ENCODE data around the gene CTCFL. TPM values are rescaled to one million over a fixed set of nuclear protein-coding genes. Genes with fewer than 3 reads are reported as not detected.

Gene CTCFL
- not detected for total RNA-seq
- not detected for polyA plus RNA-seq
- long read RNA-seq, donor 1, result 0 reads
- long read RNA-seq, donor 2, result 0 reads
- long read RNA-seq, donor 3, result 0 reads
- long read RNA-seq, donor 4, result 0 reads
- long read RNA-seq, donor 5, result 0 reads
- long read RNA-seq, donor 6, result 0 reads
- long read RNA-seq, donor 7, result 0 reads
- long read RNA-seq, donor 8, result 0 reads
- long read RNA-seq, donor 9, result 0 reads
- long read RNA-seq, donor 10, result 0 reads

- H3K9me3 ChIP-seq, result no peaks in the 10 kb centered on the region
- no peaks in the 10 kb centered on the region for H3K27me3 ChIP-seq
- no peak for DNase-seq
- H3K36me3 ChIP-seq, result no peaks in the 10 kb centered on the region
- H3K4me3 ChIP-seq, result no peak within 1 kb of the TSS
- H3K4me1 ChIP-seq, result peaks cover 5 to 19% (median 8%) of the 10 kb centered on the region in 4 donors
- WGBS, 5 donors, result 83 to 93% (median 91%) methylated on average over 14 to 43 of the region's 43 CpGs
- no peak for TF ChIP-seq POLR2AphosphoS5 (IDR thresholded peaks at IDR 0.05)
- TF ChIP-seq CTCF (IDR thresholded peaks at IDR 0.05), result no peak
- TF ChIP-seq POLR2A (IDR thresholded peaks at IDR 0.05), result no peak
- TF ChIP-seq EP300 (IDR thresholded peaks at IDR 0.05), result no peak
- intact Hi-C loops (cut with DNase I; ENCODE audit: low total_unique reads), result no loop called here
- H3K27ac ChIP-seq, result no peak within 1 kb of the TSS
Measured at GRCh38 chr20:57524511-57525176, at the start of gene CTCFL. Gene CTCFL (minus strand): TSS chr20:57525140. CDS start chr20:57524205, 935 bp downstream.

- TF ChIP-seq CTCF (IDR thresholded peaks at IDR 0.05) (no peak), EP300 (IDR thresholded peaks at IDR 0.05) (no peak), POLR2AphosphoS5 (IDR thresholded peaks at IDR 0.05) (no peak), POLR2A (IDR thresholded peaks at IDR 0.05) (no peak)
- intact Hi-C loops (cut with DNase I; ENCODE audit: low total_unique reads), result no loop called here
- Histone ChIP-seq H3K4me3 (no peak overlapping the region), H3K27ac (no peak overlapping the region), H3K27me3 (peaks cover 0 to 35% (median 19%) of the 10 kb centered on the region in 3 donors), H3K4me1 (no peaks in the 10 kb centered on the region), H3K9me3 (no peaks in the 10 kb centered on the region), H3K36me3 (no peaks in the 10 kb centered on the region)
- WGBS, 5 donors, result 44 to 70% (median 65%) methylated on average over 5 of the region's 5 CpGs
- DNase-seq, result no peak
Measured at GRCh38 chr20:57573894-57574293, 49.0 kb upstream of the CTCFL start.

- intact Hi-C loops (cut with DNase I; ENCODE audit: low total_unique reads), result no loop called here
- no peaks in the 10 kb centered on the region for H3K36me3 ChIP-seq
- peaks cover 0 to 35% (median 20%) of the 10 kb centered on the region in 3 donors for H3K27me3 ChIP-seq
- no peak overlapping the region for H3K4me3 ChIP-seq
- H3K27ac ChIP-seq, result no peak overlapping the region
- H3K4me1 ChIP-seq, result no peaks in the 10 kb centered on the region
- no peaks in the 10 kb centered on the region for H3K9me3 ChIP-seq
- DNase-seq, result no peak
- TF ChIP-seq CTCF (IDR thresholded peaks at IDR 0.05), result no peak
- 48 to 56% (median 53%) methylated on average over 12 of the region's 12 CpGs for WGBS, 5 donors
Measured at GRCh38 chr20:57573242-57573641, 48.3 kb upstream of the CTCFL start.

- no peak for TF ChIP-seq EP300 (IDR thresholded peaks at IDR 0.05)
- no peak for TF ChIP-seq POLR2A (IDR thresholded peaks at IDR 0.05)
- no peak for TF ChIP-seq POLR2AphosphoS5 (IDR thresholded peaks at IDR 0.05)
- TF ChIP-seq CTCF (IDR thresholded peaks at IDR 0.05), result no peak
- Histone ChIP-seq H3K27me3 (peaks cover 0 to 34% (median 20%) of the 10 kb centered on the region in 3 donors), H3K9me3 (no peaks in the 10 kb centered on the region), H3K27ac (no peak overlapping the region), H3K4me3 (no peak overlapping the region), H3K36me3 (no peaks in the 10 kb centered on the region), H3K4me1 (no peaks in the 10 kb centered on the region)
- intact Hi-C loops (cut with DNase I; ENCODE audit: low total_unique reads), result no loop called here
- 77 to 84% (median 81%) methylated on average over 3 of the region's 3 CpGs for WGBS, 5 donors
- no peak for DNase-seq
Measured at GRCh38 chr20:57571782-57572416, 47.0 kb upstream of the CTCFL start.
